Middle frontal gyrus (tissue), 1 donor: ENCODE results near the gene DGCR8.

Experiments
- DNase-seq: peaks from one replicate; pipeline ENCODE4 v3.0.0-alpha.2; 2015; ENCODE audit warnings: low spot score; ENCODE audit errors: extremely low spot score

The DGCR8 gene

GRCh38 chr22:20135806-20136602, 56.0 kb downstream of the DGCR8 start:
- DNase-seq, result no peak

DNA sequence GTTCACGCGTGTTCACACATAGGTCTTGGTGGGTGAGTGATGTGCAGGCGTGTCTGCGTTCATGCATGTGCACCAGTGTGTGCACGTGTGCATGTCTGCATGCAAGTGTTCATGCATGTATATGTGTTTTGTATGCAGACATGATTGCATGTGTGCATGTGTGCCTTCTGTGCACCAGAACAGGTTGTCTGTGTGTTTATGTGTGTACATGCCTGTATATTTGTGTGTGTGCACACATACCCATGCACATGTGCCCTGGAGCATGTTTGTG, 56.5 kb downstream of the DGCR8 start:
- DNase-seq, result no peak

DNA sequence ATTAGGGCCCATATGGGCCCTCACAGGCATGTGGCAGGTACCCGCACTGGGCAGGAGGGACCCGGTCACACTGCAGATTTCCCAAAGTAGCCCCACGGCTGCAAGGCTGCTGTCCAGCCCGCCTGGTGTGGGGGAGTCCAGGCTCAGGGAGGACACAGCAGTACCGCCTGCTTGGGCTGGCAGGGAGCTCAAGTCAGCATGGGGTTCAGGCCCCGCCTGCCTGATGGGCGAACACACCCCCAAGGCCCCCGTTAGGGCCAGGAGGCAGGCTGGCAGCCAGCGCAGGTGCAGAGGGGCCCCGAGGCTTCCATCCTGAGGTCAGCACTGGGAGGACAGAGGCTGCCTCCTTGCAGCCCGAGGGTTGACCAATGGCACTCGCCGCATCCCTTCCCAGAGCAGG, 57.1 kb downstream of the DGCR8 start:
- no peak for DNase-seq

- DNase-seq, result no peak
Observed at GRCh38 chr22:20137671-20138416, 57.8 kb downstream of the DGCR8 start.

- no peak for DNase-seq
Observed at GRCh38 chr22:20138417-20138738, 58.3 kb downstream of the DGCR8 start.

GRCh38 chr22:20138868-20139267, 58.8 kb downstream of the DGCR8 start:
- DNase-seq, result no peak

GRCh38 chr22:20139391-20140106, 59.5 kb downstream of the DGCR8 start:
- no peak for DNase-seq

DNA sequence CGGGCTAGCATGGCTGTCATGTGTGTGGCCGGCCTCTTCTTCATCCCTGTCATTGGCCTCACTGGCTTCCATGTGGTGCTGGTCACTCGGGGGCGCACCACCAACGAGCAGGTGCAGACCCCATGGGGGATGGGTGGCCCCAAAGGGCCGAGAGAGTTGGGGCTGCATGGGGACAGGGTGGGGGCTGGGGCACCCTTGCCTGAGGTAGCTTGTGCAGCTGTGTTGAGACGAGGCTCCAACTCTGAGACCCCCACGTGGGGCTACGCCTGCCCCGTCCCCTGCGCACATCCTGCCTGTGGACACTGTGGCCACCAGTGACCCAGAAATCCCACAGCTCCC, 60.0 kb downstream of the DGCR8 start:
- no peak for DNase-seq

GRCh38 chr22:20140521-20140964, 60.5 kb downstream of the DGCR8 start:
- DNase-seq, result no peak

- DNase-seq, result no peak
Observed at GRCh38 chr22:20141186-20142077, 61.4 kb downstream of the DGCR8 start.

DNA sequence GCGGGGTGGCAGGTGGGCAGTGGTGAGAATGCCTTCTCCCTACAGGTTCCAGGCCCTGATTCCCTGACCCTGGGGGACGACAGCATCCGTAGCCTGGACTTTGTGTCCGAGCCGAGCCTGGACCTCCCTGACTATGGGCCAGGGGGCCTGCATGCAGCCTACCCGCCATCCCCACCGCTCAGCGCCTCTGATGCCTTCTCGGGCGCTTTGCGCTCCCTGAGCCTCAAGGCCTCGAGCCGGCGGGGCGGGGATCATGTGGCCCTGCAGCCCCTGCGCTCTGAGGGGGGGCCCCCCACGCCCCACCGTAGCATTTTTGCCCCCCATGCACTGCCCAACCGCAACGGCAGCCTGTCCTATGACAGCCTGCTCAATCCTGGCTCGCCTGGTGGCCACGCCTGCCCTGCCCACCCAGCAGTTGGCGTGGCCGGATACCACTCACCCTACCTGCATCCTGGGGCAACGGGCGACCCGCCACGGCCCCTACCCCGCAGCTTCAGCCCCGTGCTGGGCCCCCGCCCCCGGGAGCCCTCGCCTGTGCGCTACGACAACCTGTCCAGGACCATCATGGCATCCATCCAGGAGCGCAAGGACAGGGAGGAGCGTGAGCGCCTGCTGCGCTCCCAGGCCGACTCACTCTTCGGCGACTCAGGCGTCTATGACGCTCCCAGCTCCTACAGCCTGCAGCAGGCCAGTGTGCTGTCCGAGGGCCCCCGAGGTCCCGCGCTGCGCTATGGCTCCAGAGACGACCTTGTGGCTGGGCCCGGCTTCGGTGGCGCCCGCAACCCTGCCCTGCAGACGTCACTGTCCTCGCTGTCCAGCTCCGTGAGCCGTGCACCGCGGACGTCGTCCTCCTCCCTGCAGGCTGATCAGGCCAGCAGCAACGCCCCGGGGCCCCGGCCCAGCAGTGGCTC, 62.9 kb downstream of the DGCR8 start:
- no peak for DNase-seq

GRCh38 chr22:20143883-20144665, 64.0 kb downstream of the DGCR8 start:
- no peak for DNase-seq

GRCh38 chr22:20145206-20145831, 65.3 kb downstream of the DGCR8 start:
- no peak for DNase-seq

DNA sequence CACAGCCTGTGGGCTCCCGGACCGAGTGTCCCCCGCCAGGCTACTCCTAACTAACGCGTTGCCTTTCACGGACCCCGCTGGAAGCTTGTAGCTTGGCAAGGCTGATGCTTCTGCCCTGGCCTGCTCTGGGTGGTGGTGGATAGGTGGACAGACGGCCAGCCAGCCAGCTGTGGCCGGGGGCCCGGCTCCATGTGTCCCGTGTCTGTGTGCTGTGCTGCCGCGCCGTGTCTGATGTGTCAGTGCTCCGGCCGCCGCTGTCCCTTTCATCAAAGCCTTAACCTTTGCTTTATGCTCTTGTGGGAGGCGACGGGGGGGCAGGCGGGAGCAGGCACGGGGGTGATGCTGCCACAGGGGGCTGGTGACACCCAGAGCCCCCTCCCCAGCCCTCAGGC, 65.8 kb downstream of the DGCR8 start:
- no peak for DNase-seq

DNA sequence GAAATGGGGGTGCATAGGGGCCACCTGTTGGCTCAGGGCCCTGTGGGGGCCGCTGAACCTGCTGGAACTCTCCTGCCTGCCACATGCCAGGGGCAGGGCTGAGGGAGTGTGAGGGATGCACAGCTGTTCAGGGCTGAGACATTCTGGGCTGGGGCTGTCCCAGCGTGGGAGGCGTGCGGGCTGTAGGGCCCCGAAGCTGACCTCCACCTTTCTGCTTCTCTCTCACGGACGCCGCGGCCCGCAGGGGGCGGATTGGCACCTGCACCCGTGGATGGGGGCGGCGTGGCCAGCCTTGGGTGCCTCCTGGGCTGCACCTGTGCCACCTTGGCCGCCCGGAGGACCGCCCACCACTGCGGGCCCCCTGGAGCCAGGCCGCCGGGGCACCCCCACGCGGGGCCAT, 66.7 kb downstream of the DGCR8 start:
- no peak for DNase-seq

DNA sequence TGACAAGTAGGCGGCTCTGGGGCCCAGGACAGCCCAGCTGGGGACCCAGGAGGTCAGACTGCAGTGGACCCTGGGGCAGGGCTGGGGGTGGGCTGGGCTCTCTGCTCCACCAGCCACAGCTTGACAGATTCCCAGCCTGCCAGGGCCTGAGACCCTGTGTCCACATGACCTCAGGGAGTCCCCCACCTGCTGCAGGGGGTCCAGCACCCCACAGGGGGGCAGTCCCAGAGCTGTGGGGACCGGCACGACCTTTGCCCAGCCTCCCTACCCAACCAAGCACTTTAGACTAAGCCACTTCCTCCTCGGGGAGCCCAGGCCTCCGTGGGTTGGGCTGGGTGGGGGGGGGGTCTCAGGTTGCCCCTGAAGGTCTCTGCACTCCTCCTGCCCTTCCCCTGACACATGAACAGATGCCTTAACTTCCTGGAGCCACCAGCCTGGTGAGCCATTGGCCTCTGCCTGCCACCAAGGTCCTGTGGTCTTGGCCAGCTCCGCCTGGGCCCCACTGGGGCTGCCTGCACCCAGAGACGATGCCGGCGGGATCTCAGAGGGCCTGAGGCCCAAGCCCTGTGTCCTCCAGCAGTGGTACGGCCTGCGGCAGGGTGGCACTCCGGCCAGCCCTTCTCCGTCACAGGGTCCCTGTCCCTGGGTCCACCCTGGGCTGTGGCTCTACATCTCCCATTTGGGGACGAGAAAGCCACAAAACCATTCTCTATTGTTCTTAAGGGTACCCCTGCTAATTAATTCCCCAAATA, 67.4 kb downstream of the DGCR8 start:
- no peak for DNase-seq

- no peak for DNase-seq
Observed at GRCh38 chr22:20148414-20148813, 68.4 kb downstream of the DGCR8 start.
